SU-DHL-6 (cell line): Measurements from ENCODE around the gene HOXB1.

ENCODE experiments used
- CTCF ChIP-seq: fragments of 200-600 bp; sonication (generic); IDR thresholded peaks from one replicate; pipeline ENCODE4 v1.5.1; 2017; ENCODE audit warnings: antibody characterized with exemption, mild to moderate bottlenecking, low read length, moderate library complexity; ENCODE audit not compliant: insufficient read depth, poor library complexity, severe bottlenecking
- EZH2phosphoT487 ChIP-seq: fragments of 200-600 bp; sonication (generic), shearing (Covaris generic); conservative IDR thresholded peaks from 2 replicates; pipeline ENCODE4 v1.6.1; 2018; ENCODE audit warnings: mild to moderate bottlenecking, antibody characterized with exemption, low read length, moderate library complexity, mixed read lengths

- no peak for TF ChIP-seq CTCF
- no peak for TF ChIP-seq EZH2phosphoT487
Observed at GRCh38 chr17:48528153-48528935, 2.5 kb downstream of the HOXB1 start.
